Right atrium auricular region (tissue), 2 donors: ENCODE results near the gene SLC27A6. TPM values are rescaled to one million over a fixed set of nuclear protein-coding genes. Genes with fewer than 3 reads are reported as not detected.

Source experiments
- DNase-seq: peaks from one replicate; pipeline ENCODE4 v3.0.0-alpha.2; 2019; ENCODE audit warnings: low spot score
- H3K27ac ChIP-seq, 2 donors: fragments of 200-600 bp; sonication (generic); 1 replicate in 1 of 2; 2 replicates in 1 of 2; pipeline ENCODE4 v1.5.1; 2016 to 2019
- H3K27me3 ChIP-seq, 2 donors: fragments of 200-600 bp; sonication (generic); one replicate each; pipeline versions ENCODE4 v1.5.1 to v1.6.0; 2017 to 2019
- H3K36me3 ChIP-seq: fragments of 200-600 bp; sonication (generic); one replicate; pipeline ENCODE4 v1.5.1; 2016
- H3K4me1 ChIP-seq, 2 donors: fragments of 200-600 bp; sonication (generic); one replicate each; pipeline versions ENCODE4 v1.5.1 to v1.6.0; 2017 to 2019
- H3K4me3 ChIP-seq, 2 donors: fragments of 200-600 bp; sonication (generic); 1 replicate in 1 of 2; 2 replicates in 1 of 2; pipeline ENCODE4 v1.5.1; 2017 to 2019; ENCODE audit warnings: mild to moderate bottlenecking in 1 of 2, moderate library complexity in 1 of 2
- H3K9me3 ChIP-seq, 2 donors: fragments of 200-600 bp; sonication (generic); one replicate each; pipeline ENCODE4 v1.5.1; 2019
- CTCF ChIP-seq, 2 donors: fragments of 200-600 bp; sonication (generic); IDR thresholded peaks; one replicate each; pipeline ENCODE4 v1.5.1; 2019; ENCODE audit warnings: antibody characterized with exemption in 2 of 2
- total RNA-seq, 2 donors: library from RNA; depleted of rRNA; stranded (reverse); fragments of >200 nt; gene quantifications; one replicate each; pipeline ENCODE4 v1.1.0, GENCODE V29; 2016

SLC27A6 gene
- total RNA-seq, 2 donors from 2014 or later = 15.2 to 50.6 TPM

DNA sequence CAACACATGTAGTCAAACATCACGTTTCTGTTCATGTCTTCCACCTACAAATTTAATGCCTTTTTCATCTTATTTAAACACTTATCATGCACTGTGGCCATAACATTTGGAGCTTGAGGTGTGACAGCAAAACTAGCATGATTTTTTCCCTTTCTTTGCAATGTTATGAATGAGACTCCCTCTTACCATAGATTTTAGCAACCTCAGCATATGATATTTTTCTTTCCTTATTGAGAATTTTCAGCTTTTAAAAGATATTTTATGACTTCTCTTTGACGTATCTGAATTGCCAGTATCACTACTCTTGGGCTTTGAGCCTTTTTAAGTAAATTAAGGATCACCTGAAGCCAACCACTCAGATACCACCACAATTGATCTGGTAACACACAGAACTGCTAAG lies 96.6 kb downstream of the SLC27A6 start:
- no peaks in the 10 kb centered on the region for H3K27me3 ChIP-seq
- no peaks in the 10 kb centered on the region for H3K36me3 ChIP-seq
- H3K27ac ChIP-seq = no peak overlapping the region
- peaks cover 0 to 12% of the 10 kb centered on the region in 2 donors for H3K4me1 ChIP-seq
- no peak for DNase-seq
- no peak overlapping the region for H3K4me3 ChIP-seq
- TF ChIP-seq CTCF (IDR thresholded peaks at IDR 0.05) = no peak
- H3K9me3 ChIP-seq = peaks cover 0 to 6% of the 10 kb centered on the region in 2 donors

DNA sequence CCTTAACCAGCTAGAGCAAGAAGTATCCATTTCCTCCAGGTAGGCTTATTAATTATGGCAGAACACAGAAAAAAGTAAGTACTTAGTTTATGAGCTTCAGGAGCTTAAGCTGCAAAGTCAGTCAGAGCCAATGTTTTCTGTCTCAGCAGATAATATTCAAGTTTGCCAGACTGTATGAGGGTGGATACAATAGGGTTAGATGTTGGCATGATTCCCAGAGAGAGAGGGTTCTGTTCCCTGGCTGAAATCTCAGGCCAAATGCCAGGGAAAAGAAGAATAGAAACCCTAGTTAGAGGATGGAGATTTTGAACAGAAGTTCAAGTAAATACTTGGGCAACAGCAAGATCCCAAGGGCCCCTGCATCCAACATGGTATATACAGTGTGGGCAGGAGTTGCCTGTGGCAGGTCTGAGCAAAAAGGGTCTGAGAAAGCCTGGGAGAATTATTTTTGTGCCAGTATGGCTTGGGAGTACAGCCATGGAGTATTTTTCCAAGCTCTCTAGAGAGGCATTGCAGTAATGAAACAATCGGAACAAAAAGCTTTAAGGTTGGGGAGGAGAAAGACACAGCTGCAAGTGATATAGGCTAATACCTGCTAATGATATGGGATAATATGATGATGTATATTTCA lies 98.3 kb downstream of the SLC27A6 start:
- no peak overlapping the region for H3K27ac ChIP-seq
- no peak for TF ChIP-seq CTCF (IDR thresholded peaks at IDR 0.05)
- peaks cover 0 to 12% of the 10 kb centered on the region in 2 donors for H3K4me1 ChIP-seq
- no peaks in the 10 kb centered on the region for H3K36me3 ChIP-seq
- H3K27me3 ChIP-seq = no peaks in the 10 kb centered on the region
- H3K4me3 ChIP-seq = no peak overlapping the region
- H3K9me3 ChIP-seq = no peaks in the 10 kb centered on the region
- no peak for DNase-seq

DNA sequence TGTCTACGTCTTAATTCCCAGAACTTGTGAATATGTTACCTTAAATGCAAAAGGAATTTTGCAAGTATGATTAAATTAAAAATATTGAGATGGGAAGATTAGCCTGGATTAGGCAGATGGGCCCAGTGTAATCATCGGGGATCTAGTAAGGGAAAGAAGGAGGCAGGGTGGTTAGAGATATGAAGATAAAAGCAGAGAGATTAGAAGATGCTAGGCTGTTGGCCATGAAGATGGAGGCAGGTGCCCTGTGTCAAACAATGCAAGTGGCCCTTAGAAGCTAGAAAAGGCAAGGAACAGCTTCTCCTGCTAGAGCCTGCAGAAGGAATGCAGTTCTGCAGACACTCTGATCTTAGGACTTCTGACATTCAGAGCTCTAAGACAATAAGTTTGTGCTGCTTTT lies 100.4 kb downstream of the SLC27A6 start:
- no peak overlapping the region for H3K27ac ChIP-seq
- no peak for DNase-seq
- no peaks in the 10 kb centered on the region for H3K9me3 ChIP-seq
- H3K4me3 ChIP-seq = no peak overlapping the region
- H3K36me3 ChIP-seq = no peaks in the 10 kb centered on the region
- no peaks in the 10 kb centered on the region for H3K27me3 ChIP-seq
- H3K4me1 ChIP-seq = peaks cover 0 to 12% of the 10 kb centered on the region in 2 donors
- TF ChIP-seq CTCF (IDR thresholded peaks at IDR 0.05) = no peak

- no peaks in the 10 kb centered on the region for H3K9me3 ChIP-seq
- no peaks in the 10 kb centered on the region for H3K36me3 ChIP-seq
- no peaks in the 10 kb centered on the region for H3K27me3 ChIP-seq
- H3K4me1 ChIP-seq = peaks cover 0 to 12% of the 10 kb centered on the region in 2 donors
- no peak overlapping the region for H3K4me3 ChIP-seq
- DNase-seq = no peak
- no peak for TF ChIP-seq CTCF (IDR thresholded peaks at IDR 0.05)
- no peak overlapping the region for H3K27ac ChIP-seq
These were observed 102.5 kb downstream of the SLC27A6 start for GRCh38 chr5:129067745-129068144.

GRCh38 chr5:129069292-129069691 lies 104.0 kb downstream of the SLC27A6 start:
- no peak for DNase-seq
- Histone ChIP-seq H3K27ac (no peak overlapping the region), H3K27me3 (no peaks in the 10 kb centered on the region), H3K9me3 (no peaks in the 10 kb centered on the region), H3K4me3 (no peak overlapping the region), H3K4me1 (no peaks in the 10 kb centered on the region), H3K36me3 (no peaks in the 10 kb centered on the region)
- no peak for TF ChIP-seq CTCF (IDR thresholded peaks at IDR 0.05)

DNA sequence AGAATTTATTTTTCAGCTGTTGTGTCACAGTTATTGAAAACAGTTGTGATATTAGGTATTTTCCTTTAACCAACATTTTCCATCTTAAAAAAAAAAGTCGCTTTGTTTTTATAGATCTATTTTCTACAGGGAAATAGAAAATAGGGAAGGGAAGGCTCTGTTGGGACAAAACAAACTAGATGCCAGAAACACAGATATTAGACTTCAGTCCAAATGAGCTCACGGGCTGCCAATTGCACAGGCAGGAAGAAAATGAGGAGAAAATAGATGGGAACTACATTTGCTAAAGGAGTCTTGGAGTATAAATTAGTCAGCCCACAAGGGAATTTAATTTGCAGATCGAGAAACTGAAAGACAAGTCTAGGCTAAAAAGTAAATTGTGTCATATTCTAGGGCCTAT lies 107.8 kb downstream of the SLC27A6 start:
- Histone ChIP-seq H3K9me3 (no peaks in the 10 kb centered on the region), H3K36me3 (no peaks in the 10 kb centered on the region), H3K4me3 (no peak overlapping the region), H3K4me1 (peaks cover 0 to 7% of the 10 kb centered on the region in 2 donors), H3K27ac (no peak overlapping the region), H3K27me3 (no peaks in the 10 kb centered on the region)
- no peak for DNase-seq
- TF ChIP-seq CTCF (IDR thresholded peaks at IDR 0.05) = no peak
